Upper lobe of left lung (tissue), 4 donors: ENCODE data around the gene YPEL2.

ENCODE experiments used
- EP300 ChIP-seq, 4 donors: sonication (generic); formaldehyde crosslinking; IDR thresholded peaks; one replicate each; pipeline ENCODE4 v1.5.1; 2017; ENCODE audit warnings: antibody characterized with exemption in 4 of 4, control low read depth in 2 of 4
- POLR2AphosphoS5 ChIP-seq, 2 donors: sonication (generic); formaldehyde crosslinking; IDR thresholded peaks; one replicate each; pipeline ENCODE4 v1.5.1; 2017; ENCODE audit warnings: antibody characterized with exemption in 2 of 2

DNA sequence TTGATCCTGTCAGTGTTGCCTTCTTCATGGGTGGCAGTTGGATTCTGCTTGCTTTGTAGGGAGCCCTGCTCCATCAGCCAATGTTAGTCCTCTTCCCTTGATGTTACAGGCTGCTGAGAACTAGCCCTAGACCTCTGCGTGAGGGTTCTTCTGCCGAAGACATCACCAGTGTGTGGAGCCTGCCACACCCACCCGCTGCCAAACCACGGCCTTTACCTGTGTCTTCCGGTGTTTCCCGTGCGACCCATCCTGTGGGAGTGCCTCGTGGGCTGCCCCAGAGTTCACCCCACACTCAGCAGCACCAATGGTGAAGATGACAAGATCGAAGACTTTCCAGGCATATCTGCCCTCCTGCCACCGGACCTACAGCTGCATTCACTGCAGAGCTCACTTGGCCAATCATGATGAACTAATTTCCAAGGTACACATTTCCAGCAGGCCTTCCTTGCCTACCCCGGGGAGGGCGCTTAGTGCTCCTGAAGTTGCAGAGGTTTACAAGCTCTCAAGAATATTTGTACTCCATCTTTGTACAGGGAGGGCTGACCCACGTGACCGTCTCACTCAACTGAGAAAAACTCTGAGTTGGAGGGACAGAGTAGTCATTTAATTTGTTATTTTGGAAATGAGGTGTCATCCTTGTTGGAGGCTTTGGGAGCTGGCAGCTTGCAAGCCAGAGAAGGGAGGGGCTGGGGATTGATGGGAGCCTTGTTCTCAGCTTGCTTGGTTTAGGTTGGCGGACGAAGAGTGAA, 21.8 kb downstream of the YPEL2 start:
- no peak for TF ChIP-seq EP300 (IDR thresholded peaks at IDR 0.05)
- no peak for TF ChIP-seq POLR2AphosphoS5 (IDR thresholded peaks at IDR 0.05)
